ENCODE results near the gene NDUFB7. TPM values are rescaled to one million over a fixed set of nuclear protein-coding genes. Genes with fewer than 3 reads are reported as not detected.
A peak's percentile ranks its signal among the peaks of the same experiment; 100 is the strongest.

Gene NDUFB7
- total RNA-seq, 6 experiments from 2014 or later, result 81.7 to 275 (median 112) TPM

DNA sequence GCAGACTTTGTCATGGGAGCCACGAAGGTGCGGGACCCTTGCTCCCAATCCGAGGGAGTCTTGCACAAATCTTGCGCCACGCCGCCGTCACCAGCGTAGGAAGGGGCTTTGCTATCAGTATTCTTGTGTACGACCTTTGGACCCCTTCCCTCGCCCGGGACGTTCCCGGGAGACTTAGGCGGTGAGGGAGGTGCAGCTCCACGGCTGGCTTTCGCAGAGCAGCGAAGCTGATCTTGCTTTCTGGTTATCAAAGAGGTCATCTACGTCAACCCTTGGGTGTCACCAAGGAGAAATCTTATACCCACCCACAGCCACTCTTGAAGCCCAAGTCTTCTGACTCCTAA, 41.9 kb downstream of the NDUFB7 start:
- Histone ChIP-seq H3K4me3 (peak overlapping the region; percentile 79 to 90 (median 87)), H3K36me3 (no peaks in the 10 kb centered on the region), H3K9me3 (no peaks in the 10 kb centered on the region), H3K4me1 (peaks cover 0 to 11% (median 0%) of the 10 kb centered on the region in 4 donors), H3K27ac (peak overlapping the region; percentile 74 to 91 (median 77)), H3K27me3 (no peaks in the 10 kb centered on the region)
- peak; percentile 0 to 12 (median 1) for ATAC-seq
- 0% methylated on average over 9 of the region's 18 CpGs for WGBS (ENCODE audit: insufficient coverage, low coverage, low lambda C conversion rate, missing lambda C conversion rate)
- no peak for DNase-seq
- intact Hi-C loops (cut with DNase I), result no loop called here
- no peak for TF ChIP-seq POLR2A (IDR thresholded peaks at IDR 0.05)
- TF ChIP-seq, protein P1, sequence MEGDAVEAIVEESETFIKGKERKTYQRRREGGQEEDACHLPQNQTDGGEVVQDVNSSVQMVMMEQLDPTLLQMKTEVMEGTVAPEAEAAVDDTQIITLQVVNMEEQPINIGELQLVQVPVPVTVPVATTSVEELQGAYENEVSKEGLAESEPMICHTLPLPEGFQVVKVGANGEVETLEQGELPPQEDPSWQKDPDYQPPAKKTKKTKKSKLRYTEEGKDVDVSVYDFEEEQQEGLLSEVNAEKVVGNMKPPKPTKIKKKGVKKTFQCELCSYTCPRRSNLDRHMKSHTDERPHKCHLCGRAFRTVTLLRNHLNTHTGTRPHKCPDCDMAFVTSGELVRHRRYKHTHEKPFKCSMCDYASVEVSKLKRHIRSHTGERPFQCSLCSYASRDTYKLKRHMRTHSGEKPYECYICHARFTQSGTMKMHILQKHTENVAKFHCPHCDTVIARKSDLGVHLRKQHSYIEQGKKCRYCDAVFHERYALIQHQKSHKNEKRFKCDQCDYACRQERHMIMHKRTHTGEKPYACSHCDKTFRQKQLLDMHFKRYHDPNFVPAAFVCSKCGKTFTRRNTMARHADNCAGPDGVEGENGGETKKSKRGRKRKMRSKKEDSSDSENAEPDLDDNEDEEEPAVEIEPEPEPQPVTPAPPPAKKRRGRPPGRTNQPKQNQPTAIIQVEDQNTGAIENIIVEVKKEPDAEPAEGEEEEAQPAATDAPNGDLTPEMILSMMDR (IDR thresholded peaks at IDR 0.05), result no peak

DNA sequence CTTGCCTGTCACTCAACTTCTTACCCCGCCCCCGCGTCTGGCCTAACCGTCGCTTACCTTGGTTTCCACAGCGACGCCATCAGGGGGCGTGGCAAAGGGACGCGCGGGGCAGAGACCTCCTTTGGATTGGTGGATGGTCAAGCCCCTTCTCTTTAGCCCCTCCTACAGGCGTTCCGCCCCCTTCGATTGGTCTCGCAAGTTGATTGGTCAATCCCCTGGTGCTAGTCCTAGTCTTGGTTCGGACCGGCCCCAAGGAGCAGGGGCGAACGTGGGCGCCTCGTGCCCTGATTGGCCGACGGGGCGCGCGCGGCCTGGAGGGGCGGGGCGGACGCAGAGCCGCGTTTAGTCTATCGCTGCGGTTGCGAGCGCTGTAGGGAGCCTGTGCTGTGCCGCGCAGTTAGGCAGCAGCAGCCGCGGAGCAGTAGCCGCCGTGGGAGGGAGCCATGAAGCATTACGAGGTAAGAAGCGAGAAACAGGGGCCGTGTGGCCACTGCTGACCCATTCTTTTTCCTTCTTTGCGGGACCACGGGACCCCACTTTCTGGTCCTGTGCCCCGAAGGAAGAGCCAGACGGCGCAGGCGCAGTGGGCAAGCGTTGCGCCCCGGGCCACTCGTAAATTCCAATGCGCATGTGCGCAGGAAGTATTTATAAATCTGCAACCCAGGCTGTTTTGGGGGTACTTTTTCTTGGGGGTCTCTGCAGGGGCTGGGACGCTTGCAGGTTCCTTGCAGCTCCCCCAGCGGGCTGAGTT, 42.4 kb downstream of the NDUFB7 start, which contains the start of gene TECR:
Gene TECR (plus strand): TSS at position 341 of the 751 bp plus-strand sequence. CDS start 103 bp downstream, at position 444.
- WGBS (ENCODE audit: insufficient coverage, low coverage, low lambda C conversion rate, missing lambda C conversion rate), result 0% methylated on average over 30 of the region's 59 CpGs

DNA sequence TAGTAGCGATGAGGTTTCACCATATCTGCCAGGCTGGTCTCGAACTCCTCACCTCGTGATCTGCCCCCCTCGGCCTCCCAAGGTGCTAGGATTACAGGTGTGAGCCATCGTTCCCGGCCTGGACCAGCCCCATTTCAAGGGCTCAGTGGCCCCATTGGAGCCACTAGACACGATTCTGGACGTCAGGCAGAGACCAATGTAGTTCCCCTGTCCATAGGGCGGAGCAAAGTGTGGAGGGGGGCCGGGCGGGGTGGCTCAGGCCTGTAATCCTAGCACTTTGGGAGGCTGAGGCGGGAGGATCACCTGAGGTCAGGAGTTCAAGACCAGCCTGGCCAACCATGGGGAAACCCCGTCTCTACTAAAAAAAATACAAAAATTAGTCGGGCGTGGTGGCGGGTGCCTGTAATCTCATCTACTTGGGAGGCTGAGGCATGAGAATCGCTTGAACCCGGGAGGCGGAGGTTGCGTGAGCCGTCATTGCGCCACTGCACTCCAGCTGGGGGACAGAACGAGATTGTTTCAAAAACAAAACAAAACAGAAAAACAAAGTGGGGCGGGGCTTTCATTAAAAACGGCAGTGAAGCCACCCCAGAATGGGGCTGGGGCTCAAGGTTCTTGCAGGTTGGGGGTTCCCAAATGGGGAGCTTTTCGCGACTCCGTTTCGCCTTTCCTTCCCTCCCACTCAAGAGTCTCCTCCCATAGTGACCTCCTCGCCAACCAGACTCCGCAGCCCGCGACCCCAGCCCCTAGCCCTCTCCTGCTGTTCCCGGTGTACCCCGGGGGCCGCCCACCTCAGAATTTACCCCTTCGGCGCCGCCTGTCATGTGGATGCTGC, 43.2 kb downstream of the NDUFB7 start:
- H3K9me3 ChIP-seq, result no peaks in the 10 kb centered on the region
- intact Hi-C loops (cut with DNase I), result no loop called here
- no peak for TF ChIP-seq POLR2A (IDR thresholded peaks at IDR 0.05)
- TF ChIP-seq, protein P1 (IDR thresholded peaks at IDR 0.05), result no peak
- 17% methylated on average over 23 of the region's 39 CpGs for WGBS (ENCODE audit: insufficient coverage, low coverage, low lambda C conversion rate, missing lambda C conversion rate)
- no peaks in the 10 kb centered on the region for H3K27me3 ChIP-seq
- no peak for ATAC-seq
- H3K27ac ChIP-seq, result peak overlapping the region in 1 of 3 donors; percentile 39
- peak in 1 of 3 donors; percentile 57 for DNase-seq
- H3K36me3 ChIP-seq, result no peaks in the 10 kb centered on the region
- peaks cover 0 to 11% (median 0%) of the 10 kb centered on the region in 4 donors for H3K4me1 ChIP-seq
- H3K4me3 ChIP-seq, result peak overlapping the region; percentile 50 to 90 (median 87)

More for the DNA sequence above, 42.4 kb downstream of the NDUFB7 start, which contains the start of gene TECR:
- H3K27me3 ChIP-seq, result no peaks in the 10 kb centered on the region
- H3K9me3 ChIP-seq, result no peaks in the 10 kb centered on the region
- peak within 1 kb of the TSS; percentile 74 to 91 (median 77) for H3K27ac ChIP-seq
- peak; percentile 98 for TF ChIP-seq POLR2A (IDR thresholded peaks at IDR 0.05)
- TF ChIP-seq, protein P1 (IDR thresholded peaks at IDR 0.05), result peak in 1 of 4 donors; percentile 22
- DNase-seq (peak; percentile 100), ATAC-seq (peak; percentile 95 to 99 (median 98))
- peaks cover 0 to 11% (median 0%) of the 10 kb centered on the region in 4 donors for H3K4me1 ChIP-seq
- H3K36me3 ChIP-seq, result no peaks in the 10 kb centered on the region
- intact Hi-C loops (cut with DNase I), result no loop called here
- peak within 1 kb of the TSS; percentile 79 to 90 (median 87) for H3K4me3 ChIP-seq

DNA sequence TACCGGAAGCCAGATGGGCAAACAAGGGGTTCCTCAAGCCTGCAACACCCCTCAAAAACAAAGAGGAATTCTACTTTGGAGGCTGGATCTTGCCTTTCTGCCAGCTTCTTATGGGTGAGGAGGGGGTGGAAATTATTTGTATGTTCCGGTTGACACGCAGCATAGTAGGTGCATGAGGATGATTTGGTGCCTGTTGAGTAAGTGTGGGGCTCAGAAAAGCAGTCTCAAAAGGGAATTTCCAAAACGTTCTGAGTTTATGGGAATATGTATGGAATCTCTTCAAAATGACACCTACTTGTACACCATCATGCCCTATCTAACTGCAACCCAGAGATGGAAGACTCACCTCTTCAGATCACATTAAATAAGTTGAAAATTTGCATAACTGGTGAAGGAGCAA, 45.4 kb downstream of the NDUFB7 start:
- no peak for DNase-seq
- H3K4me1 ChIP-seq, result peaks cover 0 to 11% (median 0%) of the 10 kb centered on the region in 4 donors
- H3K9me3 ChIP-seq, result no peaks in the 10 kb centered on the region
- H3K4me3 ChIP-seq, result no peak overlapping the region
- WGBS (ENCODE audit: insufficient coverage, low coverage, low lambda C conversion rate, missing lambda C conversion rate), result 85% methylated on average over 4 of the region's 4 CpGs
- H3K27ac ChIP-seq, result no peak overlapping the region
- no peak for ATAC-seq
- TF ChIP-seq, protein P1 (IDR thresholded peaks at IDR 0.05), result no peak
- TF ChIP-seq POLR2A (IDR thresholded peaks at IDR 0.05), result no peak
- intact Hi-C loops (cut with DNase I), result no loop called here
- no peaks in the 10 kb centered on the region for H3K36me3 ChIP-seq
- H3K27me3 ChIP-seq, result no peaks in the 10 kb centered on the region
